ENCODE measurements around the gene SAFB. TPM values are rescaled to one million over a fixed set of nuclear protein-coding genes. Genes with fewer than 3 reads are reported as not detected.

The SAFB gene
- total RNA-seq, 1 donor from 2014 or later, result 127 TPM

DNA sequence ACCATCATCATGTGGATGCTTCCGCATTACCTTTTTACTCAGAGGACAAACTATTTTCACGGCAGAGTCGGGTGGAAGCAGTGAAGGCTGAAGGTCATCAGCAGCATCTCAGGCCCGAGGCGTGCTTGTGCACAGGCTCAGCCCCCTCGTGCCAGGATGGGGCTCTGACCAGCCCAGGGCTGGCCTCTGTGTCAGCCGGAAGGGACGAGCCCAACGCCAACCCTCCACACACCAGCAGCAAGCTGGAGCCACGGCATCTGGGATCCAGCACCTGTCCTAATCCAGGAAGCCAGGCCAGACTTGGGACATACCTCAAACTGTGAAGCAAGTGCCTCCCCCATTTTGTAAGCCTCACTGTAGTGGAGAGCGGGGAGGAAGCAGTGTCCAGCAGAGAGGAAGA, 46.3 kb downstream of the SAFB start:
- Mint-ChIP-seq H3K27ac (no peak overlapping the region), H3K27me3 (no peaks in the 10 kb centered on the region), H3K36me3 (peaks cover 8% of the 10 kb centered on the region), H3K9me3 (no peaks in the 10 kb centered on the region), H3K4me3 (no peak overlapping the region), H3K4me1 (ENCODE audit: unreplicated experiment) (peaks cover 6% of the 10 kb centered on the region)
- DNase-seq (ENCODE audit: extremely low spot score, unreplicated experiment), result no peak
- no peak for TF ChIP-seq CTCF (conservative IDR thresholded peaks at IDR 0.05)

DNA sequence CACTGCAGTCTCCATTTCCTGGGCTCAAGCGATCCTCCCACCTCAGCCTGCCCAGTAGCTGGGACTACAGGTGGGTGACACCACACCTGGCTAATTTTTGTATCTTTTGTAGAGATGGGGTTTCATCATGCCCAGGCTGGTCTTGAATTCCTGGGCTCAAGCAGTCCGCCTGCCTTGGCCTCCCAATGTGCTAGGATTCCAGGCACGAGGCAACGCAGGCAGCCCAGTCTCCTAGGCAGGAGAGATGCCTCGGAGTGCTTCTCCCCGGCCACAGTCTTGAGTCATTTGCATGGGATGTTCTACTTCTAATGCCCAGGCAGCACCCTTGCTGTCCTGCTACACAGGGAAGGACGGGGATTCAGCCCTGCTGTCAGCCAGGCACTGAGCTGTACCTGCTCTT, 48.7 kb downstream of the SAFB start:
- no peak for DNase-seq (ENCODE audit: extremely low spot score, unreplicated experiment)
- no peak for TF ChIP-seq CTCF (conservative IDR thresholded peaks at IDR 0.05)
- Mint-ChIP-seq H3K27me3 (no peaks in the 10 kb centered on the region), H3K9me3 (no peaks in the 10 kb centered on the region), H3K4me3 (no peak overlapping the region), H3K27ac (no peak overlapping the region), H3K36me3 (no peaks in the 10 kb centered on the region), H3K4me1 (ENCODE audit: unreplicated experiment) (peaks cover 6% of the 10 kb centered on the region)

GRCh38 chr19:5672708-5673459, 50.0 kb downstream of the SAFB start:
- no peak for DNase-seq (ENCODE audit: extremely low spot score, unreplicated experiment)
- no peaks in the 10 kb centered on the region for H3K4me1 Mint-ChIP-seq (ENCODE audit: unreplicated experiment)
- H3K36me3 Mint-ChIP-seq, result no peaks in the 10 kb centered on the region
- TF ChIP-seq CTCF (conservative IDR thresholded peaks at IDR 0.05), result no peak
- no peaks in the 10 kb centered on the region for H3K9me3 Mint-ChIP-seq
- H3K27me3 Mint-ChIP-seq, result no peaks in the 10 kb centered on the region
- no peak overlapping the region for H3K4me3 Mint-ChIP-seq
- peak overlapping the region; percentile 70 for H3K27ac Mint-ChIP-seq

DNA sequence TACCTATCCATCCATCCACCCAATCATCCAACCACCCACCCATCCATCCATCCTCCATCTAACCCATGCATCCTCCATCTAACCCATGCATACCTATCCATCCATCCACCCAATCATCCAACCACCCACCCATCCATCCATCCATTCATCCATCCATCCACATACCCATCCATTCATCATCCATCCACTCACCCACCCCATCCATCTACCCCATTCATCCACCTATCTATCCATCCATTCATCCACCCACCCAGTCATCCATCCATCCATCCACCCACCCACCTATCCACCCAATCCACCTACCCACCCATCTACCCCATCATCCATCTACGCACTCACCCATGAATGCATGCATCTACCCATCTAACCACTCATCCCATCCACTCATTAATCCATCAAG, 50.9 kb downstream of the SAFB start:
- H3K4me1 Mint-ChIP-seq (ENCODE audit: unreplicated experiment), result no peaks in the 10 kb centered on the region

GRCh38 chr19:5674714-5675113, 51.8 kb downstream of the SAFB start:
- no peak overlapping the region for H3K4me3 Mint-ChIP-seq
- H3K4me1 Mint-ChIP-seq (ENCODE audit: unreplicated experiment), result no peaks in the 10 kb centered on the region
- DNase-seq (ENCODE audit: extremely low spot score, unreplicated experiment), result no peak
- H3K9me3 Mint-ChIP-seq, result no peaks in the 10 kb centered on the region
- H3K27ac Mint-ChIP-seq, result no peak overlapping the region
- H3K36me3 Mint-ChIP-seq, result no peaks in the 10 kb centered on the region
- no peaks in the 10 kb centered on the region for H3K27me3 Mint-ChIP-seq
- TF ChIP-seq CTCF (conservative IDR thresholded peaks at IDR 0.05), result no peak

More for the DNA sequence above, 50.9 kb downstream of the SAFB start:
- no peak for TF ChIP-seq CTCF (conservative IDR thresholded peaks at IDR 0.05)
- H3K4me3 Mint-ChIP-seq, result no peak overlapping the region
- H3K27ac Mint-ChIP-seq, result no peak overlapping the region
- H3K36me3 Mint-ChIP-seq, result no peaks in the 10 kb centered on the region
- DNase-seq (ENCODE audit: extremely low spot score, unreplicated experiment), result no peak
- H3K27me3 Mint-ChIP-seq, result no peaks in the 10 kb centered on the region
- no peaks in the 10 kb centered on the region for H3K9me3 Mint-ChIP-seq

All from type B pancreatic cell (in vitro differentiated cells).